ENCODE results near the gene EMC7. TPM values are rescaled to one million over a fixed set of nuclear protein-coding genes. Genes with fewer than 3 reads are reported as not detected.

EMC7 gene
- total and polyA plus RNA-seq, 10 of the 15 experiments (the other 5 are each of a cell fraction or from before 2014, with no cell fraction given): 16.5 to 88.9 (median 45.0) TPM

- TF ChIP-seq IRF5 (IDR thresholded peaks at IDR 0.05; ENCODE audit: borderline replicate concordance): no peak
- no peak for TF ChIP-seq JUNB (IDR thresholded peaks at IDR 0.05)
- no peak for TF ChIP-seq IKZF2 (IDR thresholded peaks at IDR 0.05)
- no peak for TF ChIP-seq ZZZ3 (IDR thresholded peaks at IDR 0.05; ENCODE audit: control insufficient read depth, insufficient read length, low read depth)
Observed at GRCh38 chr15:34043391-34043790, 58.3 kb downstream of the EMC7 start (continued).

GRCh38 chr15:34039790-34040113, 61.9 kb downstream of the EMC7 start:
- ATAC-seq (no peak), DNase-seq (ENCODE audit: low read depth, low spot score) (peak; percentile 25), FAIRE-seq (peak; percentile 18)
- Histone ChIP-seq H3K4me2 (ENCODE audit: control insufficient read depth, insufficient read depth) (peak overlapping the region; percentile 68), H3K9me3 (replicated peaks; ENCODE audit: control insufficient read depth, insufficient read depth, low read length) (no peaks in the 10 kb centered on the region), H3K4me1 (ENCODE audit: control insufficient read depth, insufficient read depth, low read length) (peaks cover 13% of the 10 kb centered on the region), H3K27ac (ENCODE audit: control insufficient read depth, insufficient read depth) (peak overlapping the region; percentile 88), H3K4me3 (peak overlapping the region; percentile 73), H3K79me2 (ENCODE audit: control insufficient read depth, insufficient read depth, low read length) (peaks cover 3% of the 10 kb centered on the region), H3K27me3 (replicated peaks in 1 of 2; ENCODE audit: control insufficient read depth in 2 of 2, insufficient read depth in 2 of 2, low read length in 1 of 2) (no peaks in the 10 kb centered on the region), H3K9ac (ENCODE audit: control insufficient read depth, insufficient read depth, low read length) (peak overlapping the region; percentile 83; the same call in 1 of the 2 replicates), H2AFZ (ENCODE audit: control insufficient read depth, low read depth, low read length) (peak overlapping the region; percentile 40), H4K20me1 (ENCODE audit: control insufficient read depth, insufficient read depth) (no peaks in the 10 kb centered on the region), H3K36me3 (ENCODE audit: control insufficient read depth in 2 of 2, insufficient read depth in 2 of 2, low read length in 1 of 2) (no peaks in the 10 kb centered on the region)
- ChIA-PET CTCF (interaction anchor here (0.6 to 1.5 kb wide), 2 partner anchors 20 to 23 kb away, joined by 3 to 6 read pairs; no protein-coding TSS in a partner anchor), SMC1A (ENCODE audit: uncharacterized antibody, unreplicated experiment) (interaction anchor here (0.9 kb wide), 1 partner anchor 9 kb away, joined by 3 read pairs; no protein-coding TSS in a partner anchor), POLR2A (no interaction called here), RAD21 (ENCODE audit: unreplicated experiment) (no interaction called here)
- in situ Hi-C loops (cut with MboI): no loop called here
- TF ChIP-seq E2F4 (IDR thresholded peaks at IDR 0.05; ENCODE audit: low read depth, low read length) (no peak), SPI1 (IDR thresholded peaks at IDR 0.05; ENCODE audit: borderline replicate concordance, insufficient read depth, low read depth, low read length) (peak; percentile 53; the same call in 1 of the 2 replicates), ZBTB11 (CRISPR knock-in tag; IDR thresholded peaks at IDR 0.05) (no peak), RAD51 (IDR thresholded peaks at IDR 0.05) (peak; percentile 7; the same call in 1 of the 2 replicates), STAT3 (IDR thresholded peaks at IDR 0.05; ENCODE audit: low read depth, low read length) (no peak), RFX5 (IDR thresholded peaks at IDR 0.05; ENCODE audit: low read depth, low read length) (no peak), CREM (IDR thresholded peaks at IDR 0.05; ENCODE audit: low read depth) (peak; percentile 44; the same call in 1 of the 2 replicates), YY1 (IDR thresholded peaks at IDR 0.05; ENCODE audit: low read depth, low read length) (peak; percentile 20; the same call in 1 of the 2 replicates), NFIC (IDR thresholded peaks at IDR 0.05; ENCODE audit: low read depth, low read length) (0 out of 2 replicates have a peak, but pooled peaks have one; percentile 20), MXI1 (IDR thresholded peaks at IDR 0.05; ENCODE audit: low read depth, low read length) (no peak), CREB1 (IDR thresholded peaks at IDR 0.05; ENCODE audit: low read depth) (no peak)
- TF ChIP-seq, protein P1, sequence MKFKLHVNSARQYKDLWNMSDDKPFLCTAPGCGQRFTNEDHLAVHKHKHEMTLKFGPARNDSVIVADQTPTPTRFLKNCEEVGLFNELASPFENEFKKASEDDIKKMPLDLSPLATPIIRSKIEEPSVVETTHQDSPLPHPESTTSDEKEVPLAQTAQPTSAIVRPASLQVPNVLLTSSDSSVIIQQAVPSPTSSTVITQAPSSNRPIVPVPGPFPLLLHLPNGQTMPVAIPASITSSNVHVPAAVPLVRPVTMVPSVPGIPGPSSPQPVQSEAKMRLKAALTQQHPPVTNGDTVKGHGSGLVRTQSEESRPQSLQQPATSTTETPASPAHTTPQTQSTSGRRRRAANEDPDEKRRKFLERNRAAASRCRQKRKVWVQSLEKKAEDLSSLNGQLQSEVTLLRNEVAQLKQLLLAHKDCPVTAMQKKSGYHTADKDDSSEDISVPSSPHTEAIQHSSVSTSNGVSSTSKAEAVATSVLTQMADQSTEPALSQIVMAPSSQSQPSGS (IDR thresholded peaks at IDR 0.05; ENCODE audit: low read length): 0 out of 2 replicates have a peak, but pooled peaks have one; percentile 1
- 21% methylated on average over 1 of the region's 1 CpG for WGBS (ENCODE audit: insufficient coverage, insufficient replicate concordance, low lambda C conversion rate, missing lambda C conversion rate)
- intact Hi-C loops (cut with micrococcal nuclease; ENCODE audit: unreplicated experiment): no loop called here
- no TSS peak for BruUV-seq (replicated peaks)
